ENCODE data around the gene IRF6. TPM values are rescaled to one million over a fixed set of nuclear protein-coding genes. Genes with fewer than 3 reads are reported as not detected.
A peak's percentile ranks its signal among the peaks of the same experiment; 100 is the strongest.

IRF6 gene
- total RNA-seq, 2 donors from 2014 or later = 30.4 to 32.6 TPM

GRCh38 chr1:209791920-209792319 lies 14.0 kb downstream of the IRF6 start:
- peaks cover 33% of the 10 kb centered on the region for H3K36me3 ChIP-seq
- no peaks in the 10 kb centered on the region for H3K27me3 ChIP-seq
- no peak for TF ChIP-seq CTCF (IDR thresholded peaks at IDR 0.05)
- H3K27ac ChIP-seq = no peak overlapping the region
- DNase-seq (ENCODE audit: low spot score) = no peak
- no peak overlapping the region for H3K4me3 ChIP-seq
- H3K4me1 ChIP-seq = peaks cover 0 to 15% of the 10 kb centered on the region in 2 donors
- H3K9me3 ChIP-seq = no peaks in the 10 kb centered on the region

- no peak for TF ChIP-seq CTCF (IDR thresholded peaks at IDR 0.05)
- DNase-seq (ENCODE audit: low spot score) = no peak
- Histone ChIP-seq H3K4me1 (peaks cover 0 to 21% of the 10 kb centered on the region in 2 donors), H3K4me3 (no peak overlapping the region), H3K9me3 (no peaks in the 10 kb centered on the region), H3K27me3 (no peaks in the 10 kb centered on the region), H3K27ac (no peak overlapping the region), H3K36me3 (peaks cover 33% of the 10 kb centered on the region)
These were observed 15.4 kb downstream of the IRF6 start for GRCh38 chr1:209790286-209791193.

GRCh38 chr1:209789245-209789644 lies 16.7 kb downstream of the IRF6 start:
- H3K36me3 ChIP-seq = peaks cover 24% of the 10 kb centered on the region
- no peak overlapping the region for H3K27ac ChIP-seq
- no peaks in the 10 kb centered on the region for H3K27me3 ChIP-seq

GRCh38 chr1:209787551-209787950 lies 18.4 kb downstream of the IRF6 start:
- Histone ChIP-seq H3K4me3 (no peak overlapping the region), H3K36me3 (peaks cover 24% of the 10 kb centered on the region), H3K4me1 (peaks cover 0 to 41% of the 10 kb centered on the region in 2 donors), H3K9me3 (no peaks in the 10 kb centered on the region), H3K27ac (peak overlapping the region; percentile 86 to 91), H3K27me3 (no peaks in the 10 kb centered on the region)
- TF ChIP-seq CTCF (IDR thresholded peaks at IDR 0.05) = no peak
- peak; percentile 66 for DNase-seq (ENCODE audit: low spot score)

More at GRCh38 chr1:209789245-209789644, 16.7 kb downstream of the IRF6 start:
- no peak for TF ChIP-seq CTCF (IDR thresholded peaks at IDR 0.05)
- H3K4me1 ChIP-seq = peaks cover 0 to 30% of the 10 kb centered on the region in 2 donors
- no peak for DNase-seq (ENCODE audit: low spot score)
- H3K4me3 ChIP-seq = no peak overlapping the region
- no peaks in the 10 kb centered on the region for H3K9me3 ChIP-seq

GRCh38 chr1:209786146-209786545 lies 19.8 kb downstream of the IRF6 start:
- H3K4me3 ChIP-seq = no peak overlapping the region
- H3K4me1 ChIP-seq = peaks cover 0 to 41% of the 10 kb centered on the region in 2 donors
- DNase-seq (ENCODE audit: low spot score) = no peak

More at GRCh38 chr1:209786146-209786545, 19.8 kb downstream of the IRF6 start:
- Histone ChIP-seq H3K36me3 (peaks cover 12% of the 10 kb centered on the region), H3K27me3 (no peaks in the 10 kb centered on the region), H3K9me3 (no peaks in the 10 kb centered on the region), H3K27ac (peak overlapping the region; percentile 86 to 91)
- no peak for TF ChIP-seq CTCF (IDR thresholded peaks at IDR 0.05)

Measured in right atrium auricular region (tissue), 2 donors.